NCI-H82 (cell line): Measurements from ENCODE around the gene PPP1R13B.

Experiments used
- DNase-seq: peaks from one replicate; lab custom pipeline; 2025; lab: John Stamatoyannopoulos, UW

The PPP1R13B gene

DNA sequence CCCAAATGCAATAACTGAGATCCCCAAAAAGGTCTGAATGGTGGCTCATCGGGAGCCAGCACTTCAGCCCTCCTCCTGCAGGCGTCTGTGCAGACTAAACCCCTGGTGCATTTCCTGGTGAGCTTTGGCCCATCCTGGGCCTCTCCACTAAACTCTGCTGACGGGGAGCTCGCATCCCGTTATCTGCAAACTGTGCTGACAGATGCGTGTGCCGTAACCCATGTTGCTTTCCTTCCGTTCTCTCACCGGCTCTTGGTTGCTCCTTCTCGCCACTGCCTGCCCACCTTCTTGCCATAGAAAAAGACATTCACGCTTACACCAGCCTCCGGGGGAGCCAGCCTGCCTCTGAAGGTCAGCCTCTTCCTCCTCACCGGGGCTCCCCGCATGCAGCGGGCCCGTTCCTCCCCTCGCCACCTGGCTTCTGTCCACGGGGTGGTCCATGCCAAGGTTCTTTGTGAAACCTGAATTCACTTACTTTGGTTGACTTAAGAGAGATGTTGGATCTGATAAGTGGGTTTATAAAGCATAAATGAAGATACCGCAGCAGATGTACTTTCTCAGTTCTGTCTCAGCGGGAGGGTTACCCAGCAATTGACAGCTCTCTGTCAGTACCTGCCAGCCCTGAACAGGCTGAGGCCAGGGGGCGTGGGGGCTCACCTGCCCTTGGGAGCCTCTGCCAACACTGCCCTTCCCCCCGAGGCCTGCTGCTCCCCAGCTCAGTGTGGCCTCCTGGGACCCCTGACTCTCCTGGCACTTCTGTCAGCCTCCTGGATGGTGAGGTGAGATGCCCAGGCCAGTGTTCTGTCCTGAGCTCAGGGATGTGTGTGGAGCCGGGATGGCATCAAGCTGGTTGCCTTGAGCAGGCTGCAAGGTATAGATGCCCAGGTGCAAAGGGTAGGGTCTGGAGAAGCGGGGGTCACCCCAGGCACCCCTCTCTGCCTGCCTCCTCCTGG, 117.6 kb downstream of the PPP1R13B start:
- no peak for DNase-seq

DNA sequence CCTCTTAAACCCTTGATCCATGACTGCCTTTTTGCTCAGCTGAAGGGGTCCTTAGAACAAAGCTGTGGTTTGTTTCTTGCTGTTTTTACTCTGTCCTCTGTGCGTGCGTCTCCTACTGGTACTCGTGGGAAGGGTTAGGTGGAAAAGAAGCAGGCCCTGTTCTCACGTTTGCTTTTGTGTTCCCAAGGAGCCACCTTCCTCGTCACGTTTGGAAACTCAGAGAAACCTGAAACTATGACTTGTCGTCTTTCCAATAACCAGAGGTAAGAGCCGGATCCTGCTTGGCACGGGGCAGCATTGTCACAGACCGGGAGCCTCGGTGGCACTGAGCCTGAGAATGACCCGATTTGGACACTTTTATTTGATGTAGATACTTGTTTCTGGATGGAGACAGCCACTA, 118.7 kb downstream of the PPP1R13B start:
- DNase-seq, result no peak

- DNase-seq, result no peak
These were observed 119.2 kb downstream of the PPP1R13B start for GRCh38 chr14:103728141-103728540.

GRCh38 chr14:103727313-103727980, 119.9 kb downstream of the PPP1R13B start:
- DNase-seq, result no peak

GRCh38 chr14:103726474-103726873, 120.9 kb downstream of the PPP1R13B start:
- DNase-seq, result no peak

GRCh38 chr14:103725739-103726395, 121.5 kb downstream of the PPP1R13B start:
- no peak for DNase-seq

- no peak for DNase-seq
These were observed 122.2 kb downstream of the PPP1R13B start for GRCh38 chr14:103725001-103725682.

- DNase-seq, result no peak
These were observed 123.3 kb downstream of the PPP1R13B start for GRCh38 chr14:103724116-103724515.

DNA sequence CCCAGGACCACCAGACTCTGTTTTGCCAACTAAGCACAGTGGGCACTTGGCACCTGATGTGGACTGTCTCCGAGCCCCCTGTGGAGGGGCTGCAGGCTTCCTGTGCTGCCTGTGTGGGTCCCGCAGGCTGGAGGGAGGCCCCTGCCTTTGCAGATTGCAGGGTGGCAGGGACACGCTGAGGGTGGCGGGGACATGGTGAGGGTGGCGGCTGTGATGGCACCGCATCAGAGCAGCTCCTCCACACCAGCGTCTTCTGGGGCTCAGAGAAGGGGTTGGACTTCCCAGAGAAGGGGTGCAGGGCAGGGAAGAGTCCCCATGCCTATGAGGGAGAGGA, 123.7 kb downstream of the PPP1R13B start:
- no peak for DNase-seq

DNA sequence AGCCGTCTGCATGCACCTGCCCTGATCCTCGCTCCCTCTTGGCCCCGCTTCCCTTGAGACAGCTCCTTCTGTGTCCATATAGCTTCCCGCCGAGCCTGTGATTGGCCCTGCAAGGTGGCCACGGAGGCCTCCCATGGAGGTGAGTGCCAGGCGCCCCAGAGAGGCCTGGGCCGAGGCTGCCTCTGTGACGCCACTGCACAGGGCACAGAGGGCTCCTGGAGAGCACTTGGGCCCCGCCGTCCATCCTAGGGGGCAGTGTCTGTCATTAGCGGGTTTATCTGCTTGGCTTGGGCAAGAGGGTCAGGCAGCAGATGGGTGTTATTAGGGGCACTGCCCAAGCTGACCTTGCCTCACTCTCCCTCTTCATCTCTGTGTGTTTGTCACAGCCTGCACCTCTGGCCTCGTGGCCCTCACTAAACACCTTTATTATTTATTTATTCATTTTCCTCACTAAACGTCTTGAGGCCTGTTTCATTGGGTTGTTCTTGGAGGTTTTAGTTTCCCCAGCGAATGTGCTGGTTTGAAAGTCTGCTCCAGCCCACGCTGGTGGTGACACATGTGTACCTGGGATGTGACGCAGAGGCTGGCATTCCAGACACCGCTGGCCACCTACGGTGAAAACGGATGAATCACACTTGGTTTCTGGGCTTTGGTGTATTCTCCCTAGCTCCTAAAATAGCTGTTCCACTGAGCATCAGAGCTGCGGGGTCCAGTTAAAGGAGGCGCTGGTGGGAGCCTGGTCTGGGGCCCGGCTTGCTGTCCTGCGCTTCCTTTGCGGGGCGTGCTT, 125.8 kb downstream of the PPP1R13B start:
- no peak for DNase-seq

- DNase-seq, result no peak
These were observed 127.6 kb downstream of the PPP1R13B start for GRCh38 chr14:103719751-103720150.

DNA sequence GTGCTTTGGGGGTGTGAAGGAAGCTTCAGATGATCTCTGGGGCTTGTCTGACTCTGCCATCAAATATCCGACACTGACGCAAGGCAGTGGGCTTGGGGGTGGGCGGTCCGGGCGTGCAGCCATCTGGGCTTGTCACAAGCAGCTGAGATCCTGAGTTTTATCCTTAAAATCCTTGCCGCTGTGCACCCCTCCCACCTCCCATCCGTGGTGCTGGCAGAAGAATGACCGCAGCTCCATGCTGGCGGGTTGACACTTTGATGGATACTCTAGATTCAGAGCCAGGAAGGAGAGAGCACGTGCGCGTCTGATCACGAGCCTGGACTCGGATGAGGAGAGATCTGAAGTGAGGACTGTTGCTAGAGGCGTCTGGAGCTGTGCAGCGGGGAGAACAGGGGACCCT, 128.8 kb downstream of the PPP1R13B start:
- DNase-seq, result no peak

DNA sequence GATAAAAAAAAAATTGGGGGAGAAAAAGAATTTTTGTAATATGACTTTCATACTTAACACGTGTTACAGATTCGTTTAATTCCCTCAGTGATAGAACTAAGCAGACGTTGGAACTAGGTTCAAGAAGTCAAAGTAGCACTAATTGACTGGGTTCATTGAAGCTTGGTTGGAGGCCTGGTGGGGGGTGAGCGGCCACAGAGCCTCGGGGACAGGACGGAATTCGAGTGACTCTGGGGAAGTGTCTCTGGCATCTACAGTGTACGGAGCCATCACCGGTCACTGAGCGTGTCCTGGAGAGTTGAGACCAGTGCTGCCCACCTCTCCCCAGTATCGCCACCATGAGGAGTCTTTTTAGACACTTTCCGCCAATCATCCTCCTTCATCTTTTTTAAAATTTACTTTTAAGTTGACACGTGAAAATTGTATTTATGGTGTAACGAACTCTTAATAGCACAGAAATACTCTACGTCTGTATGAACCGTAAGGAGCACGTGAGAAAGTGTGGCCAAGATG, 130.4 kb downstream of the PPP1R13B start:
- no peak for DNase-seq

- DNase-seq, result peak; percentile 20
These were observed 131.1 kb downstream of the PPP1R13B start for GRCh38 chr14:103716091-103716801.

DNA sequence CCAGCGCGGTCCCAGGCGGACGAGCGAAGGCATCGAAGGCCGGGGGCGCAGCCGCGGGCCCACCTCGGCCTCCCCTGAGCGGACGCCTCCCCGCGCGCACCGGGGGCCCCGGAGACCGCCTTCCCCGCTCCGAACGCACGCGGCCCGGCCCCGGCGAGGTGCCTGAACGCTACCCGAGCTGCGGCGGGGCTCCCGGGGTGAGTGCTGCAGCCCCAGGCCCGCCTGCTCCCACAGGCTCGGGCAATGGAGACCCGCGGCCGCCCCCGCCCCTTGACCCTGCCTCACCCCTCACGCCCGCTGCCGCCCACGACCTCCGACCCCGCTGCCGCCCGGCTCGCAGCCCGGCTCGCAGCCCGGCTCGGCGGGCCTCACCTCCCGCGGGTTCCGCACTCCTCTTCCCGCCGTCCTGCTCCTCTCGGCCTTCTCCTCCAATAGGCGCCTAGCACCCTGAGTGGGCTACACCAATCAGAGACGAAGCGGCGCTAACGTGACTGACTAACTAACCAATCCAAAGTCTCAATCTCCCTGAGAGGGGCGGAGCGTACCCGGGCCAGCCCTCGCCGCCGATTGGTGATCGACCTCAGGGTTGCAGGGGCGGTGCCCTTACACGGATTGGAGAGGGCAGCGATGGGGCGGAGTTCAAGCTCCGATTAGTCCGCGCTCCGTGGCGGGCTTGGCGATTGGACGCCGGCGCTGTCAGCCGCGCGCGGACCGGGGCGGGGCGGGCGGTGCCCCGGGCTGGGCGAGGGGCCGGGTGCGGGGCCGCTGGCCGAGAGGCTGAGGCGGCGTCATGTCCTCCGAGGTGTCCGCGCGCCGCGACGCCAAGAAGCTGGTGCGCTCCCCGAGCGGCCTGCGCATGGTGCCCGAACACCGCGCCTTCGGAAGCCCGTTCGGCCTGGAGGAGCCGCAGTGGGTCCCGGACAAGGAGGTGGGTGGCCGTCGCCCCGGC, 132.0 kb downstream of the PPP1R13B start, which contains the start of the genes XRCC3 and ZFYVE21:
Gene XRCC3, minus strand, starts transcription at position 400 of the 949 bp plus-strand sequence. CDS start 4,364 bp downstream, outside the sequence.
Gene ZFYVE21, plus strand, starts transcription at position 759 of the 949 bp plus-strand sequence. Its CDS starts 32 bp downstream, at position 791.
- DNase-seq, result peak; percentile 99

- no peak for DNase-seq
These were observed 133.2 kb downstream of the PPP1R13B start for GRCh38 chr14:103714063-103714724.

DNA sequence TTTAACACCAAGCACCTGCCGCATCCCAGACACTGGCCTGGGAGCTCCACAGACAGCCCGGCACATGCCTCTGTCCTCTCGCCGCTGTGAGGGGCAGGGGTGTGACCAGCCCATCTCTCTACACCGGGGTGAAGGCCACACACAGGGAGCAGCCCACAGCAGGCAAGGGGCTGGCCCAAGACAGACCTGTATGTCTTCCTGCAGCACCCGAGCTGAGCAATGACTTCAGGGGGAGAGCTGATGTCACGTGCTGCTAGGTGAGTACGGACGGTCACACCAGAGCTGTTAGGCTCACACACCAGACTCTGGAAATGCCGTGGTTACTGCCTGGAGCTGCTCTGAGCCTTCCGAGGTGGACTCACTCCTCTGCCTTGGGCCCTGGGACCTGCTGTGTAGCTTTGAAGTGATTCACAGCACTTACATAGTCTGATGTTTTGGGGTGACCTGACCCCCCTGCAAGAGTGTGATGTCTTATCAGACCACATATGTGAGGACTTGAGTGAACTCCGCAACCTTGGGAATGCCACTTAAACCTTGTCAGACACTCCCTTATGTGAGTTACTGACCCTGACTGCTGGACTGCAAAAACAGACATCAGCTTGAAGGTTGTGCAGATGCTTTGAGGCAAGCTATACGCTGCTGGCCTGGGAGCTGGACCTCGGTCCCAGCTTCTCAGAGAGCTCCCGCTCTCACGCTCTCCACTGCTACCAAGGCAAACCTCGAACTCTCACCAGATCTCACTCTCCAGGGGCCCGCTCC, 133.9 kb downstream of the PPP1R13B start:
- no peak for DNase-seq
